ENCODE data around the gene AP5Z1.

AP5Z1 gene

GRCh38 chr7:4766666-4767519 lies 8.5 kb upstream of the AP5Z1 start:
- DNase-seq (ENCODE audit: low read depth in 2 of 2) = no peak

GRCh38 chr7:4768597-4769569 lies 6.5 kb upstream of the AP5Z1 start:
- DNase-seq (ENCODE audit: low read depth in 2 of 2) = no peak

GRCh38 chr7:4769761-4770160 lies 5.7 kb upstream of the AP5Z1 start:
- DNase-seq (ENCODE audit: low read depth in 2 of 2) = no peak

- DNase-seq (ENCODE audit: low read depth in 2 of 2) = no peak
Measured at GRCh38 chr7:4770886-4771285, 4.5 kb upstream of the AP5Z1 start.

- no peak for DNase-seq (ENCODE audit: low read depth in 2 of 2)
Measured at GRCh38 chr7:4771737-4772136, 3.7 kb upstream of the AP5Z1 start.

- no peak for DNase-seq (ENCODE audit: low read depth in 2 of 2)
Measured at GRCh38 chr7:4772306-4772705, 3.1 kb upstream of the AP5Z1 start.

- no peak for DNase-seq (ENCODE audit: low read depth in 2 of 2)
Measured at GRCh38 chr7:4774007-4774406, 1.4 kb upstream of the AP5Z1 start.

- DNase-seq (ENCODE audit: low read depth in 2 of 2) = no peak
Measured at GRCh38 chr7:4774658-4775249, 669 bp upstream of the AP5Z1 start.

- no peak for DNase-seq (ENCODE audit: low read depth in 2 of 2)
Measured at GRCh38 chr7:4775848-4776623, 613 bp downstream of the AP5Z1 start.

- DNase-seq (ENCODE audit: low read depth in 2 of 2) = no peak
Measured at GRCh38 chr7:4779118-4779517, 3.7 kb downstream of the AP5Z1 start.

- DNase-seq (ENCODE audit: low read depth in 2 of 2) = no peak
Measured at GRCh38 chr7:4781366-4782069, 6.1 kb downstream of the AP5Z1 start.

- no peak for DNase-seq (ENCODE audit: low read depth in 2 of 2)
Measured at GRCh38 chr7:4782333-4783291, 7.2 kb downstream of the AP5Z1 start.

- DNase-seq (ENCODE audit: low read depth in 2 of 2) = no peak
Measured at GRCh38 chr7:4783292-4783652, 7.8 kb downstream of the AP5Z1 start.

GRCh38 chr7:4783762-4784351 lies 8.4 kb downstream of the AP5Z1 start:
- no peak for DNase-seq (ENCODE audit: low read depth in 2 of 2)

- DNase-seq (ENCODE audit: low read depth in 2 of 2) = no peak
Measured at GRCh38 chr7:4784799-4785198, 9.4 kb downstream of the AP5Z1 start.

- DNase-seq (ENCODE audit: low read depth in 2 of 2) = no peak
Measured at GRCh38 chr7:4785371-4785770, 9.9 kb downstream of the AP5Z1 start.

GRCh38 chr7:4786015-4786414 lies 10.6 kb downstream of the AP5Z1 start:
- no peak for DNase-seq (ENCODE audit: low read depth in 2 of 2)

GRCh38 chr7:4787541-4787940 lies 12.1 kb downstream of the AP5Z1 start:
- DNase-seq (ENCODE audit: low read depth in 2 of 2) = no peak

- DNase-seq (ENCODE audit: low read depth in 2 of 2) = no peak
Measured at GRCh38 chr7:4787947-4788626, 12.7 kb downstream of the AP5Z1 start.

Data from activated CD4-positive, alpha-beta T cell treated with anti-CD3 and anti-CD28 coated beads for 24 hours (primary cell).